ENCODE data around the gene IL17C. TPM values are rescaled to one million over a fixed set of nuclear protein-coding genes. Genes with fewer than 3 reads are reported as not detected.

Gene IL17C
- total and polyA plus RNA-seq, 2 of the 8 experiments (the other 6 are each of a cell fraction or from before 2014, with no cell fraction given): 1.1 to 1.9 TPM

GRCh38 chr16:88635671-88636319 lies 2.6 kb upstream of the IL17C start:
- no peak overlapping the region for H2AFZ ChIP-seq (ENCODE audit: low read length)
- CTCF ChIA-PET (ENCODE audit: partially characterized antibody): interaction anchor here (2.3 kb wide), 1 partner anchor 36 kb away, joined by 12 read pairs; no protein-coding TSS in a partner anchor
- TF ChIP-seq MAX (IDR thresholded peaks at IDR 0.05): peak; percentile 18; the same call in 1 of the 2 replicates
- peak in 1 of 3 experiments; percentile 26; a peak in 1 of 4 replicates for TF ChIP-seq CTCF (IDR thresholded peaks at IDR 0.05; ENCODE audit: control extremely low read depth in 1 of 3, insufficient read depth in 1 of 3, low read depth in 1 of 3, low read length in 3 of 3)
- no peak for TF ChIP-seq GTF2F1 (IDR thresholded peaks at IDR 0.05; ENCODE audit: borderline replicate concordance, low read depth, low read length)
- no peak overlapping the region; the same call in 1 of the 2 replicates for H2AK5ac ChIP-seq (ENCODE audit: low read depth, low read length)
- H4K5ac ChIP-seq (ENCODE audit: insufficient read length, low read depth, low read length): no peak overlapping the region
- H3K4me2 ChIP-seq (ENCODE audit: insufficient read depth in 1 of 2, low read depth in 2 of 2, low read length in 2 of 2): peak overlapping the region in 1 of 2 experiments; percentile 60; a peak in 2 of 4 replicates
- H2BK120ac ChIP-seq (replicated peaks; ENCODE audit: low read depth, low read length): no peak overlapping the region
- no peak overlapping the region for H3K18ac ChIP-seq (ENCODE audit: extremely low read depth, low read length)
- peaks cover 5 to 49% (median 31%) of the 10 kb centered on the region in 4 experiments for H3K4me1 ChIP-seq (replicated peaks in 1 of 4; ENCODE audit: control insufficient read depth in 3 of 4, insufficient read depth in 4 of 4, low read length in 3 of 4)
- no peak overlapping the region for H3K56ac ChIP-seq (replicated peaks; ENCODE audit: insufficient read length, low read depth, low read length)
- peaks cover 0 to 3% of the 10 kb centered on the region in 2 experiments for H4K20me1 ChIP-seq (replicated peaks in 1 of 2; ENCODE audit: control insufficient read depth in 1 of 2, insufficient read depth in 2 of 2, low read length in 2 of 2)
- H4K8ac ChIP-seq (ENCODE audit: extremely low read depth, insufficient read depth, low read length): no peak overlapping the region
- peak overlapping the region; percentile 39; the same call in 1 of the 2 replicates for H2BK12ac ChIP-seq (ENCODE audit: low read depth, low read length)
- no peaks in the 10 kb centered on the region for H3K9me3 ChIP-seq (ENCODE audit: insufficient read depth in 2 of 2, low read depth in 1 of 2, low read length in 1 of 2)
- H3K14ac ChIP-seq (ENCODE audit: insufficient read length): no peak overlapping the region
- H3K36me3 ChIP-seq (ENCODE audit: control insufficient read depth in 2 of 4, insufficient read depth in 4 of 4, low read length in 3 of 4): peaks cover 0 to 12% (median 5%) of the 10 kb centered on the region in 4 experiments; a peak in 3 of 8 replicates
- no peak overlapping the region for H3K9ac ChIP-seq (replicated peaks in 1 of 4; ENCODE audit: extremely low read depth in 1 of 4, low read depth in 3 of 4, low read length in 3 of 4)
- peaks cover 10% of the 10 kb centered on the region for H3K23me2 ChIP-seq (ENCODE audit: low read depth, low read length)
- no peaks in the 10 kb centered on the region for H3K79me2 ChIP-seq (ENCODE audit: control insufficient read depth in 1 of 2, insufficient read depth in 2 of 2, low read length in 2 of 2)
- DNase-seq (ENCODE audit: low read depth in 1 of 2, low spot score in 2 of 2) (no peak), FAIRE-seq (no peak)
- no peak overlapping the region for H2BK15ac ChIP-seq (ENCODE audit: low read length)
- H2BK20ac ChIP-seq (ENCODE audit: low read length): no peak overlapping the region
- H4K91ac ChIP-seq (replicated peaks; ENCODE audit: insufficient read length, low read length): no peak overlapping the region
- H3K27ac ChIP-seq (ENCODE audit: low read depth, low read length): no peak overlapping the region
- H3K4ac ChIP-seq (replicated peaks; ENCODE audit: insufficient read length, low read depth, low read length): no peak overlapping the region
- H3K27me3 ChIP-seq (replicated peaks in 1 of 4; ENCODE audit: control insufficient read depth in 3 of 4, extremely low read depth in 1 of 4, insufficient read depth in 3 of 4, low read length in 3 of 4): peaks cover 0 to 4% (median 1%) of the 10 kb centered on the region in 4 experiments; a peak in 2 of 7 replicates
- H2BK5ac ChIP-seq (ENCODE audit: low read depth, low read length): no peak overlapping the region; the same call in 1 of the 2 replicates
- H3K4me3 ChIP-seq (ENCODE audit: extremely low read depth in 1 of 4, insufficient read depth in 2 of 4, low read depth in 3 of 4, low read length in 4 of 4): no peak overlapping the region
- no peaks in the 10 kb centered on the region for H3K79me1 ChIP-seq (ENCODE audit: low read depth, low read length)
- POLR2A ChIA-PET (ENCODE audit: partially characterized antibody): interaction anchor here (1.1 kb wide), 1 partner anchor 19 kb away, joined by 3 read pairs; no protein-coding TSS in a partner anchor
- WGBS, 2 experiments (ENCODE audit: extremely low coverage in 1 of 2, insufficient coverage in 1 of 2, insufficient read length in 1 of 2, insufficient replicate concordance in 2 of 2, low coverage in 1 of 2, low lambda C conversion rate in 2 of 2, missing lambda C conversion rate in 1 of 2): 91% methylated on average over 17 of the region's 17 CpGs; no CpG with 5 or more reads in 1 of the 2 experiments
- H3K23ac ChIP-seq (ENCODE audit: insufficient read length): no peak overlapping the region

All from H1 (cell line).